GM12873 (cell line): ENCODE data around the gene FIGN.

Experiments
- CTCF ChIP-seq: IDR thresholded peaks from 2 replicates; pipeline ENCODE4 v1.5.1; 2012; ENCODE audit warnings: low read depth, mild to moderate bottlenecking, moderate library complexity, low read length, control low read depth; ENCODE audit not compliant: insufficient read depth; ENCODE audit errors: missing control alignments

Gene FIGN

GRCh38 chr2:163708265-163708664, 27.5 kb downstream of the FIGN start:
- no peak for TF ChIP-seq CTCF

- TF ChIP-seq CTCF = no peak
Measured at GRCh38 chr2:163703386-163703785, 32.4 kb downstream of the FIGN start.

GRCh38 chr2:163701399-163702195, 34.2 kb downstream of the FIGN start:
- no peak for TF ChIP-seq CTCF

DNA sequence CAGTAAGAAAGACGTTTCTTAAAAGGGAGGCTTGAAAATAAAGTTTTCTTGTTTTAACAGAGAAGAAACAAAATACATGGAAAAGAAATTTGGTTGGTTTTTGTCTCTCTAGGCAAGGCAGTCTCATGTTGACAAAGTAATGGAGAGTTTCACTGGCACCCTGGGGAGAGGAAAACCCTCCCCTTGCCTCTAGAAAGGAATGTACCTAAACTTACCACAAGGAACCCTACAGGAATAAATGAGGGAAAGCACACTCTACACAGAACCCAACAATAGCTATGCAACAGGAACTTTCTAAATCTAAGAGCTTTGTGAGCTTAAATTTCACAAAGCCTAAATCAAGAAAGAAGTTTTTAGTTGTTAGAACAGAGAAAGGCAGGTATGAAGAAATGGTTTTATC, 37.0 kb downstream of the FIGN start:
- no peak for TF ChIP-seq CTCF

DNA sequence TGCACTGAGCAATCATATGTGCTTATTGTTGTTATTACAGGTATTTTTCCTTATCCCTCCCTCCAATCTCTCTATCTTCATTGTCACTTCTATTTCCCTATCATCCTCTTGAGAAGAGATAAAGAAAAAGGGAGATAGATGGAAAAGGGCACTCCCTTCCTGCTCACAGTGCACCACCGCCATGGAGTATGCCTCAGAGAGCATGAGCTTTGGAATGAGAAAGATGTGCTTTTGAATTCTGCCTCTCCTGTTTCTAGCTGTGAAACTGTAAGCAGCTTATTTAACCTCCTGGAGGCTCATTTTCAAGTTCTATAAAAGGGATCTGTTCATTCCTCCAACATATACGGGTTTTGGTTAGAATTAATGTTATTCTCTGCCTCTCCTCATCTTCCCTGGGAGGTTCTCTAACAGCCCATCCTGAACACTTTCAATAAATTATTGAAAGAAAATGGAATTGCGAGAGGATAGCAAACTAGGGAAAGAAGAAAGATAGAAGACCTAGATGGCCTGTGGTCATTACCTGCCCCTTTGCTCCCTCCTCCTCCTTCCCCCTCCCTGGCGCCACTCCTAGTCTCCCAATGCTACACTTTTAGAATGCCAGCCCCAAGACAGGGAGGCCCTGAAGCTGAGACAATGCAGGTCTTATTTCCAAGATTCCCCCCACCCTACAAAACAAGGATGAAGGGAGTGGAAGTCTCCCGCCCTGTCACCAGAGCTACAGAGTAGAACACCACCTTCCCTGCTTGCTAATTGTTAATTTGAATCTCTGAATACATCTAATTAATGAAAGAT, 37.8 kb downstream of the FIGN start:
- TF ChIP-seq CTCF = no peak

DNA sequence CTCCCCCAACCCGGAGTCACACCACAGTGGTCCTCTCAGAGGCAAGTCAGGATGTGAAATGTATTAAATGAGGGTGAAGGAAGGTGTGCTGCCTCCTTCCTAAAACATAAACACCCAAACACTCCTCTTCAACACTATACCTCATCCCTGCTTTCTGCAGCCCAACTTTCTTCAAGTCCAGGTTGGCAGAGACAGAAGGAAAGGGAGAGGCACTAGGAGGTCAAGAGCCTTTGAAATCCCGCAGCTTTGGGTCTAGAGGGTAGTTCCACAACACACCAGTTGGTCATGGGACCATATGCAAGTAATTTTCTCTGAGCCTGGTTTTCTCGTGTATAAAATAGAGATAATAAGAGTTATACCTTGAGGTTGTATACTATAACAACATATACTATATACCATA, 38.4 kb downstream of the FIGN start:
- TF ChIP-seq CTCF = no peak

DNA sequence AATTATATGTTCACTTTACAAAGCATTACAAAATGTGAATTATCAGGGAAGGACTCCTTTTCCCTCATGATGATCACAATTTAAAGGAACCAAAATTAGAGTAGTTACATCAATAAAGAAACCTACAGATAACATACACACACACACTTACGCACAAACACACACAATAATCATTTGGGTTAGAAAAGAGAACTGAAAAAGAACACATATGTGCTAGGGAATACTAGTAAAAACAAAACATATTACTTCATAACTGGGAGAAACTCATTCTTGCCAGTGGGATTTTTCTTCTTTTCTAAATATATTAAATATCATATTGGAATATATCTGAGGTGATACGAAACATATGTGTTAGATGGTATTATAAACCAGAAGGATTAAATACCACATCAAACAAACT, 42.3 kb downstream of the FIGN start:
- no peak for TF ChIP-seq CTCF
